GM10266 (cell line): Measurements from ENCODE around the gene SHROOM3.

Experiments
- DNase-seq: peaks from one replicate; pipeline ENCODE4 v3.0.0; 2012; ENCODE audit errors: extremely low spot score
- CTCF ChIP-seq: IDR thresholded peaks from 2 replicates; pipeline ENCODE4 v1.5.1; 2012; ENCODE audit warnings: mild to moderate bottlenecking, low read depth; ENCODE audit not compliant: control insufficient read depth, insufficient read depth; ENCODE audit errors: missing control alignments

Gene SHROOM3

GRCh38 chr4:76738086-76738931 lies 303.3 kb downstream of the SHROOM3 start:
- peak; percentile 35 for DNase-seq
- no peak for TF ChIP-seq CTCF

DNA sequence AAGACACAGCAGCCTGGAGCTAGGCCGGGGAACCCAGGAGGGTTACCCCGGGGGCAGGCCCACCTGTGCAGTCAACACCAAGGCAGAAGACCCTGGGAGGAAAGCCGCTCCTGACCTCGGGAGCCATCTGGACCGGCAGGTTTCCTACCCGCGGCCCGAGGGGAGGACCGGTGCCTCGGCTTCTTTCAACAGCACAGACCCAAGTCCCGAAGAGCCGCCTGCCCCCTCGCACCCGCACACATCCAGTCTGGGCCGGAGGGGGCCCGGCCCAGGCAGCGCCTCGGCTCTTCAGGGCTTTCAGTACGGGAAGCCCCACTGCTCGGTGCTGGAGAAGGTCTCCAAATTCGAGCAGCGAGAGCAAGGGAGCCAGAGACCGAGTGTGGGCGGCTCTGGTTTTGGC lies 305.2 kb downstream of the SHROOM3 start:
- no peak for DNase-seq
- no peak for TF ChIP-seq CTCF

GRCh38 chr4:76740866-76741662 lies 306.0 kb downstream of the SHROOM3 start:
- no peak for DNase-seq
- TF ChIP-seq CTCF: no peak

DNA sequence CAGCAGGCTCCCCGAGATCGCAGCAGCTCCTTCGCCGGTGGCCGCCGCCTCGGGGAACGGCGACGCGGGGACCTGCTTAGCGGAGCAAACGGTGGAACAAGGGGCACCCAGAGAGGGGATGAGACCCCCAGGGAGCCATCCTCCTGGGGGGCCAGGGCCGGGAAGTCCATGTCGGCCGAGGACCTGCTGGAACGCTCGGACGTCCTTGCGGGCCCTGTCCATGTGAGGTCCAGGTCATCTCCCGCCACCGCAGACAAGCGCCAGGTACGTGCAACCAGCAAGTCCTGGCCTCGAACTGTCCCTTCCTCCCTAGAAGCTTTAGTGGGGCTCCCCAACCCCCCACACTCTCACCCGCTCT lies 306.6 kb downstream of the SHROOM3 start:
- DNase-seq: peak; percentile 22
- TF ChIP-seq CTCF: no peak

GRCh38 chr4:76744241-76744921 lies 309.4 kb downstream of the SHROOM3 start:
- DNase-seq: no peak

GRCh38 chr4:76745240-76745639 lies 310.2 kb downstream of the SHROOM3 start:
- no peak for TF ChIP-seq CTCF
- DNase-seq: no peak

More at GRCh38 chr4:76744241-76744921, 309.4 kb downstream of the SHROOM3 start:
- TF ChIP-seq CTCF: no peak
